Stimulated activated CD8-positive, alpha-beta memory T cell treated with anti-CD3 and anti-CD28 coated beads, Interleukin-7, amount 100 ng/mL, for 48 hours (primary cell): ENCODE results near the gene FGA.
A peak's percentile ranks its signal among the peaks of the same experiment; 100 is the strongest.

Source experiments
- DNase-seq, 2 donors: peaks; one replicate each; pipeline ENCODE4 v3.0.0-alpha.2; 2020; ENCODE audit warnings: low read depth in 1 of 2; ENCODE audit errors: extremely low read depth in 1 of 2

Gene FGA

DNA sequence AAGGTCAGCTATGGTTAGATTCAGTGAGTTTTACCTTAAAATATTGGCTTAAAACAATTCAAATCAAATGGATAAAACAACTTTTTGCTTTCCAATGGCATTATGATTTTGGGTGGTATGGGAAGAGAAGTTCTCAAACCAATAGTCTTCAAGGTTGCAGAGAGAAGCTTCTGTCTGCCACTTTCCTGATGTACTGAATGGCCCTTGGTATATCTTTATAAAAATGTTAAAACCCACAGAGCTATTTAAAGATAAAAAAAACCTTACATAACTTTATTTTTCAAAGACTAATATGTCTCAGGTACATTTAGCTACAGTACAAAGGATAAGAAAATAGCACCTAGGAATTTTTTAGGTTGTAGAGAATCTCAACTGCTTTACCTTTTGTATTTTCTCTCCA, 6.9 kb downstream of the FGA start:
- DNase-seq: no peak

- DNase-seq: no peak
Measured at GRCh38 chr4:154583230-154583629, 7.3 kb downstream of the FGA start.

DNA sequence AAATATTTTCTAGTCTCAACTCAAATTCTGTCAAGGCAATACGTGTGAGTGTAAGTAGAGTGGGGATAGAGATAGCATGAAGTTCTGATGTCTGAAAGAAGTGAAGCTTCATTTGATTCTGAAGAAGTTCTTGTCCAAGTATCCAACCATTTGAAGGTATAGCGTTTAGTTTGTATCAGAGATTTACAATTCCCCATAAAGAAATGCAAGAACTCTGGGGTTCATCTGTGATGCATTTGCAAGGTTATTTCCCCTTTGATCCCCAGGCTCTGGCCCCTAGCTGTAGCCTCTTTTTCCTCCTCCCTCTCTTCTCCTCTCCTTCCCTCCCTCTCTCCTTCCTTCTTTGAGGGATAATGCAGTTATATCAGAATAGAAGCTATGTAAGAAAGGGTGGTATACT, 7.8 kb downstream of the FGA start:
- DNase-seq: no peak

- no peak for DNase-seq
Measured at GRCh38 chr4:154579927-154580326, 10.6 kb downstream of the FGA start.

DNA sequence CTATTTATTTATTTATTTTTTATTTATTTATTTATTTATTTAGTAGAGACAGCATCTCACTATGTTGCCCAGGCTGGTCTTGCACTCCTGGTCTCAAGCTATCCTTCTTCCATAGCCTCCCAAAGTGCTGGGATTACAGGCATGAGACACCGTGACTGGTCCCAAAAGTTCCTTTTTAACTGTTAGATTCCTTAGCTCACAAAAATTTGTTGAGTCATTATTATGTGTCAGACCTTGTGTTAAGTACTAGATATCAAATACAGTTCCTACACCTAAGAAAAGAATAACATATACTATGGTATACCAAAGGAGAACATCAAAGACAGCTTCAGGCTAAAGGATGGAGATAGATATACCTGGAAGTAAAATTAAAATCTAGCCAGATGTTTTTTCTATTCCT, 11.6 kb downstream of the FGA start:
- no peak for DNase-seq

DNA sequence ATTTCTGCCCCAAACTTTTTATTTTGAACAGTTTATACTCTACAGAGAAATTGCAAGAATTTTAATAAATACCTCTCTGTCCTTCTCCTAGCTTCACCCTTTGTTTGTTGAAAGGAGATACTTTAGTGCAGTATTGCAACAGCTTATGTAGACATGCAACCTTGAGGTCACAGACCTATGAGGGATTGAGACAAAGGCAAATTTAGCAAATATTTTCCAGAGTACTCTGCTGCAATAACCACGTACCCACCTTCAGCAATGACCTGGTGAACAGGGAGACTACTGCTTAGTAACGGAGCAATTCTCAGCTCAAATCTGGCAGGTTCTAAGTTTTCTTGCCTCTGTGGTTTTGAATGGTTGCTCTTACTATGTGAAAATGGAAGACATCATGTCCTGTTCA, 13.2 kb downstream of the FGA start:
- no peak for DNase-seq

DNA sequence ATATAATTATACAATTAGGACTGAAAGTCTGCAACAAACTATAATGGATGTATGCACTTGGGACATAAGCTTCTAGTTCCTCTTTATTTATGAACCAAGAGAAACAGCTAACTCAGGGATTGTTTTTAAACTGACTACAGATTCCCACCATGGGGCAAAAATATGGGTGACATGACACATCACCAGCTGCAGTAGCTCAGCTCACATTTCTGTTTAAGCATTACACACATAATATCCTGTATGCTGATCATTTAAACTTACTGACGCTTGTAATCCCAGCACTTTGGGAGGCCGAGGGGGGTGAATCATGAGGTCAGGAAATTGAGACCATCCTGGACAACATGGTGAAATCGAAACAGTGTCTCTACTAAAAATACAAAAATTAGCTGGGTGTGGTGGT, 16.2 kb downstream of the FGA start:
- no peak for DNase-seq

DNA sequence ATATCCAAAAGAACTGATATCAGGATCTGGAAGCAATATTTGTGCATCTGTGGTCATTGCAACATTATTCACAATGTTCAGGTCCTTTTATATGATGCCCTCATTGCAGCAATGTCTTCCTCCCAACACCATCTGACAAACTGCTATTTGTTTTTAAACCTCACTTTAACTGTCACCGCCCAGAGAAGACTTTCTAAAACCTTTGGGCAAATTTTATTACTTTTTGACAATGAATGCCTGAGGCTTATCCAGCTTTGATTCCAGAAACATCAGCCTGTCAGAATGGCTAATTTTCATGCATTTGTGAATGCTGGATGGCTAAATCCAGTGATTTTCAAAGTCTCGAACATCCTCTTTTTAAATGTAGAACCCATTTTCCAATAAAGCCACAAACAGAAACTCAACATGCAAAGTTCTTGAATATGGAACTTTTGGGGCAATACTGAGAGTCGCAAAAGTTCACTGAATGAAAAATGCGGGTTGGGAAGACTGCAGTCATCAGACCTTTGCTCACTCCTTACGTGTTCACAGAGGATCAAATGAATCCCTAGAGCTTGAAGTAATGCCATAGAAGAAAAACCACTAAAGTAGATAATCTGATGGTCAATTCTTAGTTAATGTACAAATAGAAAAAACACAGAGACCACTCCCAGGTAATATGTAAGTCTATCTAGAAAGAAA, 17.2 kb downstream of the FGA start:
- DNase-seq: no peak

DNA sequence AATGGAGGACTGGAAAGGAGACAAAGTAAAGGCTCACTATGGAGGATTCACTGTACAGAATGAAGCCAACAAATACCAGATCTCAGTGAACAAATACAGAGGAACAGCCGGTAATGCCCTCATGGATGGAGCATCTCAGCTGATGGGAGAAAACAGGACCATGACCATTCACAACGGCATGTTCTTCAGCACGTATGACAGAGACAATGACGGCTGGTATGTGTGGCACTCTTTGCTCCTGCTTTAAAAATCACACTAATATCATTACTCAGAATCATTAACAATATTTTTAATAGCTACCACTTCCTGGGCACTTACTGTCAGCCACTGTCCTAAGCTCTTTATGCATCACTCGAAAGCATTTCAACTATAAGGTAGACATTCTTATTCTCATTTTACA, 21.0 kb downstream of the FGA start:
- DNase-seq: no peak

DNA sequence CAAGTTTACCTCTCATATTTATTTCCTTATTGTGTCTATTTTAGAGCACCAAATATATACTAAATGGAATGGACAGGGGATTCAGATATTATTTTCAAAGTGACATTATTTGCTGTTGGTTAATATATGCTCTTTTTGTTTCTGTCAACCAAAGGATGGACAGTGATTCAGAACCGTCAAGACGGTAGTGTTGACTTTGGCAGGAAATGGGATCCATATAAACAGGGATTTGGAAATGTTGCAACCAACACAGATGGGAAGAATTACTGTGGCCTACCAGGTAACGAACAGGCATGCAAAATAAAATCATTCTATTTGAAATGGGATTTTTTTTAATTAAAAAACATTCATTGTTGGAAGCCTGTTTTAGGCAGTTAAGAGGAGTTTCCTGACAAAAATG, 21.5 kb downstream of the FGA start:
- no peak for DNase-seq

DNA sequence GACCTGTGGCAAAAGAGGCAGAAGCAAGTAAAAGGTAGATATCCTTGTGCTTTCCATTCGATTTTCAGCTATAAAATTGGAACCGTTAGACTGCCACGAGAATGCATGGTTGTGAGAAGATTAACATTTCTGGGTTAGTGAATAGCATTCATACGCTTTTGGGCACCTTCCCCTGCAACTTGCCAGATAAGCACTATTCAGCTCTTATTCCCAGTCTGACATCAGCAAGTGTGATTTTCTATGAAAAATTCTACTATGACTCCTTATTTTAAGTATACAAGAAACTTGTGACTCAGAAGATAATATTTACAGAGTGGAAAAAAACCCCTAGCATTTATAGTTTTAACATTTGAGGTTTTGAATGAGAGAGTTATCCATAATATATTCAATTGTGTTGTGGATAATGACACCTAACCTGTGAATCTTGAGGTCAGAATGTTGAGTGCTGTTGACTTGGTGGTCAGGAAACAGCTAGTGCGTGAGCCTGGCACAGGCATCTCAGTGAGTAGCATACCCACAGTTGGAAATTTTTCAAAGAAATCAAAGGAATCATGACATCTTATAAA, 23.8 kb downstream of the FGA start:
- no peak for DNase-seq

DNA sequence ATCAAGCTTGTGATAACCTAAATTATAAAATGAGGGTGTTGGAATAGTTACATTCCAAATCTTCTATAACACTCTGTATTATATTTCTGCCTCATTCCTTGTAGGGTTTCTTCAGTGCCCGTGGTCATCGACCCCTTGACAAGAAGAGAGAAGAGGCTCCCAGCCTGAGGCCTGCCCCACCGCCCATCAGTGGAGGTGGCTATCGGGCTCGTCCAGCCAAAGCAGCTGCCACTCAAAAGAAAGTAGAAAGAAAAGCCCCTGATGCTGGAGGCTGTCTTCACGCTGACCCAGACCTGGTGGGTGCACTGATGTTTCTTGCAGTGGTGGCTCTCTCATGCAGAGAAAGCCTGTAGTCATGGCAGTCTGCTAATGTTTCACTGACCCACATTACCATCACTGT, 24.8 kb downstream of the FGA start:
- no peak for DNase-seq

- no peak for DNase-seq
Measured at GRCh38 chr4:154564311-154564710, 26.2 kb downstream of the FGA start.

GRCh38 chr4:154562697-154563254, 27.8 kb downstream of the FGA start, which contains the start of gene FGB:
Gene FGB (plus strand): TSS chr4:154563011. CDS start chr4:154563019, 8 bp downstream.
- no peak for DNase-seq

DNA sequence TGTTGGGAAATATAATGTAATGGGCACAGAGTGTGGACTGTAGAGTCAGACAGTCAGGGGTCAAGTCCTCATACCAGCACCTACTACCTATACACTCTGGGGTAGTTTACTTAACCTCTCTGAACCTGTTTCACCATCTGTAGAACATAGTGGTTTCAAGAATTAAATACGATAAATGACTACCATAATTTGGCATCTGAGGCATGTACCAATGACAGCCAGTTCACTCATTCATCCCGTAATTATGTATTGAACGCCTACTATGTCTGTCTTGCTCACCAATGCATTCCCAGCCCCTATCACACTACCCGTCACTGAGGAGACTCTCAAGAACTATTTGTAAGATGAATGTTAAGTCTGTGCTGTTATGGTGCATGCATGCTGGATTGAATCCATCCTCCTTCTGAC, 29.7 kb downstream of the FGA start:
- no peak for DNase-seq

DNA sequence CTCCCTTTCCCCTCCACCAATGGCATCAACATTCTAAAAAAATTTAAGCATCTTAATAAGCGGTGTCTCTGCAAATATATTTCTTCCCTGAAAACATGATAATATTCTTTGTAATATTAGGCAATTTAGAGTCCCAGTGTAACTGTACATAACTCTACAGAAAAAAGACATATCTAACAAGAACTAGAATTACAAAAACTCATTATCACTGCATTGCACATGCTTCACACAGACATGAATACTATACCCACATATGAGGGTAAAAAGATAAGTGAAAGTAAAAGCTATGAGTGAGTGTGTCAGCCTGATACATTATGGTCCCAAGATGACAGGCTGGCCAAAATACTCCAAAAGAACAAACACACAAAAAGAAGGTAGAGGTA, 30.1 kb downstream of the FGA start:
- no peak for DNase-seq

- no peak for DNase-seq
Measured at GRCh38 chr4:154559494-154560418, 30.8 kb downstream of the FGA start.

DNA sequence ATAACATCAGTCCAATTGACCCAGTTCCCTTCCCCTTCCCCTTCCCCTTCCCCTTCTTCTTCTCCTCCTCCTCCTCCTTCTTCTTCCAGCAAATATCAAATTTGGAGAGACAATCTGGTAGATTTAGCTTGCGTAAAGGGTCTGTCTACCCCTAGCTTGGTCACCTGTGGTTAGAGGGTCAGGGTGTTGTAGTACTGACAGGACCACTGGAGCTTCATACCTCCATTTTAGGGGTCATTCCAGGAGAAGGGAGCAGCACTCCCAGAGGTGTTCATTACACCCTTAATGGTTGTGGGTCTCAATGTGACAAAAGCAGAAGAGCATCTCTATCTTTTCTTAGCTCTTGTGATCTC, 31.4 kb downstream of the FGA start:
- DNase-seq: no peak

- DNase-seq: peak; percentile 23 to 42
Measured at GRCh38 chr4:154551872-154552686, 38.5 kb downstream of the FGA start.

GRCh38 chr4:154549894-154550790, 40.4 kb downstream of the FGA start, which contains the start of gene PLRG1:
Gene PLRG1 (minus strand): TSS chr4:154550400. CDS start chr4:154550308, 92 bp downstream.
- peak; percentile 85 to 94 for DNase-seq
